ENCODE data around the gene FLII.

DNA sequence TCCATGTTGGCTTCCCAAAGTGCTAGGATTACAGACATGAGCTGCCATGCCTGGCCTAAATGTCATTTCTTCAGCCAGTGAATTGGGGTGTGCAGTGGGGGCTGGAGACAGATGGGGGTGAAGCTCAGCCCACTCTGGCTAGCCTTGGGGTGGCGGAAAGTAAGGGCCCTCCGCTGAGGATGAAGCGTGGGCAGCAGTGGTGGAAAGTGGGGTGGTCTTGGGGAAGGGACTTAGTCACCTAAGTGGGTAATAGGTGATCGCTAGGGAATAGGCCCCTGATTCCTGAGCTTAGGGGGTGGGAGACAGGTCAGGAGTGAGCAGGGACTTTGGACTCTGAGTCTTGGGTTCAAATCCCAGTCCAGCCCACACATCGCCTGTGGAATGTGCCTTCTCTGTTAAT, 30.9 kb downstream of the FLII start:
- TF ChIP-seq, protein P1, sequence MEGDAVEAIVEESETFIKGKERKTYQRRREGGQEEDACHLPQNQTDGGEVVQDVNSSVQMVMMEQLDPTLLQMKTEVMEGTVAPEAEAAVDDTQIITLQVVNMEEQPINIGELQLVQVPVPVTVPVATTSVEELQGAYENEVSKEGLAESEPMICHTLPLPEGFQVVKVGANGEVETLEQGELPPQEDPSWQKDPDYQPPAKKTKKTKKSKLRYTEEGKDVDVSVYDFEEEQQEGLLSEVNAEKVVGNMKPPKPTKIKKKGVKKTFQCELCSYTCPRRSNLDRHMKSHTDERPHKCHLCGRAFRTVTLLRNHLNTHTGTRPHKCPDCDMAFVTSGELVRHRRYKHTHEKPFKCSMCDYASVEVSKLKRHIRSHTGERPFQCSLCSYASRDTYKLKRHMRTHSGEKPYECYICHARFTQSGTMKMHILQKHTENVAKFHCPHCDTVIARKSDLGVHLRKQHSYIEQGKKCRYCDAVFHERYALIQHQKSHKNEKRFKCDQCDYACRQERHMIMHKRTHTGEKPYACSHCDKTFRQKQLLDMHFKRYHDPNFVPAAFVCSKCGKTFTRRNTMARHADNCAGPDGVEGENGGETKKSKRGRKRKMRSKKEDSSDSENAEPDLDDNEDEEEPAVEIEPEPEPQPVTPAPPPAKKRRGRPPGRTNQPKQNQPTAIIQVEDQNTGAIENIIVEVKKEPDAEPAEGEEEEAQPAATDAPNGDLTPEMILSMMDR (IDR thresholded peaks at IDR 0.05): no peak
- TF ChIP-seq POLR2A (IDR thresholded peaks at IDR 0.05): no peak
